ENCODE measurements around the gene OTOP3. TPM values are rescaled to one million over a fixed set of nuclear protein-coding genes. Genes with fewer than 3 reads are reported as not detected.

Gene OTOP3
- total and polyA plus RNA-seq, 2 experiments from 2014 or later, result not detected

- TF ChIP-seq REST (IDR thresholded peaks at IDR 0.05; ENCODE audit: unreplicated experiment), result no peak
- no peak for TF ChIP-seq CREB1 (CRISPR knock-in tag; IDR thresholded peaks at IDR 0.05; ENCODE audit: low read depth)
- no peak for TF ChIP-seq ETS1 (IDR thresholded peaks at IDR 0.05)
Measured at GRCh38 chr17:74903034-74903433, 32.7 kb upstream of the OTOP3 start (continued).

DNA sequence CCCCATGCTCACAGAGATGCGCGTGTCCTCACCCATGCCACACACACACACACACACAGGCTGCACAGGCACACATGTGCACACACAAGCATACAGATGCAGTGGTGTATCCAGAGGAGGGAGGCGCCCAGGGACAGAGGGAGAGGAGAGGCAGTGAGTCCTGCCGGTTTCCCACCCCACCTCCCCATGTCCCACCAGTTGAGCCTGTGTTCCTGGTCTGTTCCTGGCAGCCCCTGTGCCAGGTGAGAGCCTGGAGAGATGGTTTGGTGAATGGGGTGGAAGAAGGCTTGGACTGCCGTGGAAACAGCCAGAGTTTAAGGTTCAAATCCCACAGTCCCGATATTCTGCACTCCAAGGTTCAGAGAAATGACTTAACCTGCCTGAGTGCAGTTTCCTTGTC lies 32.0 kb upstream of the OTOP3 start:
- Histone ChIP-seq H3F3A (replicated peaks; ENCODE audit: low read depth) (no peaks in the 10 kb centered on the region), H3K36me3 (ENCODE audit: insufficient read depth) (no peaks in the 10 kb centered on the region), H3K9me2 (ENCODE audit: insufficient read depth) (no peaks in the 10 kb centered on the region), H4K20me1 (replicated peaks; ENCODE audit: insufficient read depth) (no peaks in the 10 kb centered on the region), H2AFZ (no peak overlapping the region), H3K4me3 (no peak overlapping the region), H3K4me2 (no peak overlapping the region), H3K27me3 (ENCODE audit: insufficient read depth) (no peaks in the 10 kb centered on the region), H3K4me1 (ENCODE audit: insufficient read depth) (peaks cover 5% of the 10 kb centered on the region), H3K79me2 (replicated peaks; ENCODE audit: insufficient read depth) (no peaks in the 10 kb centered on the region), H3K27ac (ENCODE audit: low read depth) (no peak overlapping the region)
- Mint-ChIP-seq H3K4me3 (no peak overlapping the region), H3K4me1 (peaks cover 12% of the 10 kb centered on the region), H3K27ac (no peak overlapping the region), H3K27me3 (ENCODE audit: insufficient read depth, low read depth, poor library complexity) (peaks cover 12% of the 10 kb centered on the region), H3K9me3 (peaks cover 5% of the 10 kb centered on the region; the same call in 2 of the 3 replicates), H3K36me3 (ENCODE audit: low read depth) (peaks cover 3% of the 10 kb centered on the region; the same call in 1 of the 3 replicates)
- DNase-seq (ENCODE audit: low spot score) (no peak), ATAC-seq (no peak)
- TF ChIP-seq ZNF331 (CRISPR knock-in tag; IDR thresholded peaks at IDR 0.05; ENCODE audit: low read depth), result no peak
- TF ChIP-seq, protein P1, sequence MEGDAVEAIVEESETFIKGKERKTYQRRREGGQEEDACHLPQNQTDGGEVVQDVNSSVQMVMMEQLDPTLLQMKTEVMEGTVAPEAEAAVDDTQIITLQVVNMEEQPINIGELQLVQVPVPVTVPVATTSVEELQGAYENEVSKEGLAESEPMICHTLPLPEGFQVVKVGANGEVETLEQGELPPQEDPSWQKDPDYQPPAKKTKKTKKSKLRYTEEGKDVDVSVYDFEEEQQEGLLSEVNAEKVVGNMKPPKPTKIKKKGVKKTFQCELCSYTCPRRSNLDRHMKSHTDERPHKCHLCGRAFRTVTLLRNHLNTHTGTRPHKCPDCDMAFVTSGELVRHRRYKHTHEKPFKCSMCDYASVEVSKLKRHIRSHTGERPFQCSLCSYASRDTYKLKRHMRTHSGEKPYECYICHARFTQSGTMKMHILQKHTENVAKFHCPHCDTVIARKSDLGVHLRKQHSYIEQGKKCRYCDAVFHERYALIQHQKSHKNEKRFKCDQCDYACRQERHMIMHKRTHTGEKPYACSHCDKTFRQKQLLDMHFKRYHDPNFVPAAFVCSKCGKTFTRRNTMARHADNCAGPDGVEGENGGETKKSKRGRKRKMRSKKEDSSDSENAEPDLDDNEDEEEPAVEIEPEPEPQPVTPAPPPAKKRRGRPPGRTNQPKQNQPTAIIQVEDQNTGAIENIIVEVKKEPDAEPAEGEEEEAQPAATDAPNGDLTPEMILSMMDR (conservative IDR thresholded peaks at IDR 0.05; ENCODE audit: low read depth in 2 of 2), result no peak
- no peak for TF ChIP-seq ETS1 (IDR thresholded peaks at IDR 0.05)
- TF ChIP-seq EZH2phosphoT487 (IDR thresholded peaks at IDR 0.05; ENCODE audit: unreplicated experiment), result no peak
- TF ChIP-seq EZH2 (IDR thresholded peaks at IDR 0.05; ENCODE audit: low read depth, unreplicated experiment), result no peak
- TF ChIP-seq STAT1 (IDR thresholded peaks at IDR 0.05; ENCODE audit: unreplicated experiment), result no peak
- TF ChIP-seq REST (IDR thresholded peaks at IDR 0.05; ENCODE audit: unreplicated experiment), result no peak
- TF ChIP-seq JUNB (IDR thresholded peaks at IDR 0.05; ENCODE audit: unreplicated experiment), result no peak
- no peak for TF ChIP-seq CREB1 (CRISPR knock-in tag; IDR thresholded peaks at IDR 0.05; ENCODE audit: low read depth)
- TF ChIP-seq ZNF114 (CRISPR knock-in tag; IDR thresholded peaks at IDR 0.05), result no peak

Data from GM23338 (cell line).